ENCODE measurements around the gene GALNT15. TPM values are rescaled to one million over a fixed set of nuclear protein-coding genes. Genes with fewer than 3 reads are reported as not detected.

The GALNT15 gene
- total and polyA plus RNA-seq, 2 experiments from 2014 or later, result 0.18 to 0.97 TPM

DNA sequence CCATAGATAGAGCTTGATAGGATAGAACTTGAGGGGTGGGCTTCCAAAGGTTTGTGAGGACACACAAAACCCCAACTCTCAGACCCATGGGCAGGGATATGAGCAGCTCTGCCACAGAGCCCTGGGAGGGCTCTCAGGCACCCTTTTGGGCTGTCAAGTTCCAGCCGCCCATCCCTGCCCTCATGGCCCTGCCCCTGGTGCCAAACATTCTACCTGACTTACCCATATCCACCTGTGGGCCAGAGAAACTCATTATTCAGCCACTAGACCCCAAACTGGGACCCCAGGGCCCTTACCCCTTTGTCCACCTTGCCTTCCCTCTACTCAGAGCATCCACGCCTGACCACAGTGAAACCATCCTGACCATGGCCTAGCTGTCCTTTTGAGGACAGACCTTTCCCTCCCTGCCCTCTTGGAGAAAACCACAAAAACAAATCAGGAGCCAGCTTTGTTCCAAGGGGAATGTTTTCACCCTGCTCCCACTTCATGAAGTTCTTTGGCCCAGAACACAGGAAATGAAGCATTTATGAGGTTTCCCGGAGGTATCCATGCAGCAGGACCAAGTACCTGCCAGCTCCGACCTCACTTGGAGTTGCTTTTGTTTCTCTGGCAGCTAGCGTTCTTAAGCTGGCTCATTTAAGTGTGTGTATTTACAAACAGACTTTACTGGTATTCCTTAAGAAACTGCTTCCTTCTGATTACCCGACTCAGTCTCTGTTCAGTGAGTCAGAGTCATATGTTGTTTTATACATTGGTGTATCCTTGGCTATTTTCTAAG is 34.2 kb upstream of the GALNT15 start:
- no peaks in the 10 kb centered on the region for H3K27me3 ChIP-seq
- H3K27ac ChIP-seq, result no peak overlapping the region
- no peaks in the 10 kb centered on the region for H3K9me3 ChIP-seq (ENCODE audit: low read depth)
- DNase-seq (ENCODE audit: low read depth in 1 of 2, low spot score in 1 of 2), result peak in 1 of 2 donors; percentile 96
- TF ChIP-seq, protein P1, sequence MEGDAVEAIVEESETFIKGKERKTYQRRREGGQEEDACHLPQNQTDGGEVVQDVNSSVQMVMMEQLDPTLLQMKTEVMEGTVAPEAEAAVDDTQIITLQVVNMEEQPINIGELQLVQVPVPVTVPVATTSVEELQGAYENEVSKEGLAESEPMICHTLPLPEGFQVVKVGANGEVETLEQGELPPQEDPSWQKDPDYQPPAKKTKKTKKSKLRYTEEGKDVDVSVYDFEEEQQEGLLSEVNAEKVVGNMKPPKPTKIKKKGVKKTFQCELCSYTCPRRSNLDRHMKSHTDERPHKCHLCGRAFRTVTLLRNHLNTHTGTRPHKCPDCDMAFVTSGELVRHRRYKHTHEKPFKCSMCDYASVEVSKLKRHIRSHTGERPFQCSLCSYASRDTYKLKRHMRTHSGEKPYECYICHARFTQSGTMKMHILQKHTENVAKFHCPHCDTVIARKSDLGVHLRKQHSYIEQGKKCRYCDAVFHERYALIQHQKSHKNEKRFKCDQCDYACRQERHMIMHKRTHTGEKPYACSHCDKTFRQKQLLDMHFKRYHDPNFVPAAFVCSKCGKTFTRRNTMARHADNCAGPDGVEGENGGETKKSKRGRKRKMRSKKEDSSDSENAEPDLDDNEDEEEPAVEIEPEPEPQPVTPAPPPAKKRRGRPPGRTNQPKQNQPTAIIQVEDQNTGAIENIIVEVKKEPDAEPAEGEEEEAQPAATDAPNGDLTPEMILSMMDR (IDR thresholded peaks at IDR 0.05; ENCODE audit: low read depth, low read length), result no peak
- H3K4me1 ChIP-seq (ENCODE audit: low read depth), result no peaks in the 10 kb centered on the region
- no peaks in the 10 kb centered on the region for H3K36me3 ChIP-seq
- H3K4me3 ChIP-seq, result no peak overlapping the region

DNA sequence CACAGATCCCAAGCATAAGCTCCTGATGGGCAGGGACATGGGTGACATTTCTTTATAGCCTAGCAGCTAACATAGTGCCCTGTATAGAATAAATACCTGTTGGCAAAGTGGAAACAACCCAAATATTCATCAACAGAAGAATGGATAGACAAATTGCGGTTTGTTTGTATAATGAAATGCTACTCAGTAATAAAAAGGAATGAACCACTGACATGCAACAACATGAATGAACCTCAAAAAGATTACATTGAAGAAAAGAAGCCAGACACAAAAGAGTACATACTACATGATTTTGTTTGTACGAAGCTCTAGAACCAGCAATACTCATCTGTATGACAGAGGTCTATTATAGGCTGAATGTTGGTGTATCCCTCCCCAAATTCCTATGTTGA is 33.6 kb upstream of the GALNT15 start:
- no peaks in the 10 kb centered on the region for H3K36me3 ChIP-seq
- H3K9me3 ChIP-seq (ENCODE audit: low read depth), result no peaks in the 10 kb centered on the region
- no peaks in the 10 kb centered on the region for H3K4me1 ChIP-seq (ENCODE audit: low read depth)
- TF ChIP-seq, protein P1 (IDR thresholded peaks at IDR 0.05; ENCODE audit: low read depth, low read length), result no peak
- H3K4me3 ChIP-seq, result no peak overlapping the region
- DNase-seq (ENCODE audit: low read depth in 1 of 2, low spot score in 1 of 2), result no peak
- H3K27ac ChIP-seq, result no peak overlapping the region
- H3K27me3 ChIP-seq, result no peaks in the 10 kb centered on the region

DNA sequence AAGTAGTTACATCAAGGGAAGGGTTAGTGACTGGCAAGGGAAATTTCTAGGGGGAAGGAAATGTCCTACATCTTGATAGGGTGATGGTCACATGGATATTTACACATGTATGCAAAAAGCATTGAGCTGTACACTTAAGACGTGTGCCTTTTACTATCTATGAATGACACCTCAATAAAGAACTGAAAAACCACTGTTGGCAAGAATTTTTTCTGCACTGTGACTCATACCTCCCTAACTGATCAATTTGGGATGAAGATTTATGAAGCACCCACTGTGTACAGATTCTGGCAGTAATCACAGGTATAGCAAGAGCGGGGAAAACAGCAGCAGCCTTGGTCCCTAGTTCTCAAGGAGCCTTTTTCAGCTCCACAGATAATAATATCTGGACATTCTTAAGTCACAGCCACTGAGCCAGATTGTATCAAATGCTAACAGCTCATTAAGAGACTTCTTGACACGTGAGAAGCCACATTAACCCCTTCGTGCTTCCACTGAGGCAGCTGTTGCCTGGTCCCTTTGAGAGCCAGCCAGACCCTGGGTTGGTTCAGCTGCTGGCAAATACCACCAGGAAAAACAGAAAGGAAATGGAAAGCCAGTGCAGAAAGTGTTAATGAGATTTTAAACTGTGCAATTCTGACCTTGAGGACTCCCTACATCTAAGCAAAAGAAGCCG is 32.0 kb upstream of the GALNT15 start:
- TF ChIP-seq, protein P1 (IDR thresholded peaks at IDR 0.05; ENCODE audit: low read depth, low read length), result no peak
- Histone ChIP-seq H3K9me3 (ENCODE audit: low read depth) (no peaks in the 10 kb centered on the region), H3K27ac (no peak overlapping the region), H3K4me1 (ENCODE audit: low read depth) (no peaks in the 10 kb centered on the region), H3K27me3 (no peaks in the 10 kb centered on the region), H3K36me3 (no peaks in the 10 kb centered on the region), H3K4me3 (no peak overlapping the region)
- no peak for DNase-seq (ENCODE audit: low read depth in 1 of 2, low spot score in 1 of 2)

DNA sequence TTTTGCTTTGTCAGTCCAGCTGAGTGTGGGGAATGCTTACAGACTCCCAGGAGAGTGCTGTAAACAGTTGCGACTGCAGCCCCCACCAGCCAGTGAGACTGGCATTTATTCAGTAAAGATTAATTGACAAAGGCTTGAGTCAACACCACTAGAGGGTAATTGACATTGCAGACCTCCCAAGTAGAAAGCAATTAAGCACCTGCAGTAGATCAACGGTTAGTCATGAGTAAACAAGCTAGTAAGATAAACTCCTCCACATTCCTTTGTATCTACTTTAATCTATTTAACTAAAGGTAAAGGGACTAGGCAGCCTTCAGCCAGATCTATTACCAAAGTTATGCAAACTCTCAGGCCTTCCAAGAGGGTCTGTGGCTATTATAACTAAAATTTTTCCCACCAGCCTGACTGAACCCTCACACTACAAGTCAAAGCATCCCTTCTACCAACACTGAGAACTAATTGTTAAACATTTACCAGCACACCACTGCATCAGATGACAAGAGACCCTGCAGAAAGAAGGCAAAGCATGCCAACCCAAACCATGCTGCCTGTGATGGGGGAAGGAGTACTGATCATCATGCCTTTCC is 30.5 kb upstream of the GALNT15 start:
- Histone ChIP-seq H3K4me1 (ENCODE audit: low read depth) (no peaks in the 10 kb centered on the region), H3K27ac (no peak overlapping the region), H3K36me3 (no peaks in the 10 kb centered on the region), H3K4me3 (no peak overlapping the region), H3K9me3 (ENCODE audit: low read depth) (no peaks in the 10 kb centered on the region), H3K27me3 (no peaks in the 10 kb centered on the region)
- TF ChIP-seq, protein P1 (IDR thresholded peaks at IDR 0.05; ENCODE audit: low read depth, low read length), result no peak
- no peak for DNase-seq (ENCODE audit: low read depth in 1 of 2, low spot score in 1 of 2)

DNA sequence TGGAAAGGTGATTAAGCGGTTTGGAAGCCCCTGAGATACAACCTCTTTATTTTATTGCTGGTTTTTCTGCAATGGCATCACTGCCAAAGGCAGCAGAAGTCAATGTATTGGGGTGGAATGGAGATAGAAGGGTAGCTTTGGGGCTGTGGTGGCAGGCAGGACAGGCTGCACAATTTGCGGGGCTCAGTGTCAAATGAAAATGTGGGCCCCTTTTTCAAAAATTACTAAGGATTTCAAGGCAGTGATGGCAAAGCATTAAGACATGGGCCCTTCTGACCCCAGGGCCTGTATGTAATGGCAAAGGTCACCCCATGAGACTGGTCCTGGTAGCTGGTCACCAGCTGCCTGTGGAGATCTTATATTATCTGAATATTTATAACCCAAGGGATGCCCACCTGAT is 29.3 kb upstream of the GALNT15 start:
- Histone ChIP-seq H3K4me1 (ENCODE audit: low read depth) (no peaks in the 10 kb centered on the region), H3K4me3 (no peak overlapping the region), H3K27ac (no peak overlapping the region), H3K36me3 (no peaks in the 10 kb centered on the region), H3K9me3 (ENCODE audit: low read depth) (no peaks in the 10 kb centered on the region), H3K27me3 (no peaks in the 10 kb centered on the region)
- DNase-seq (ENCODE audit: low read depth in 1 of 2, low spot score in 1 of 2), result no peak
- TF ChIP-seq, protein P1 (IDR thresholded peaks at IDR 0.05; ENCODE audit: low read depth, low read length), result no peak

Data from cardiac muscle cell (in vitro differentiated cells and primary cell).